HepG2 (cell line): Measurements from ENCODE around the gene UTRN. TPM values are rescaled to one million over a fixed set of nuclear protein-coding genes. Genes with fewer than 3 reads are reported as not detected.

Experiments used
- ATAD3A ChIP-seq: sonication (generic); formaldehyde crosslinking; IDR thresholded peaks from 2 replicates; pipeline ENCODE4 v1.4.0; 2020; ENCODE audit warnings: missing genetic modification reagents
- BRD4 ChIP-seq: sonication (generic); formaldehyde crosslinking; IDR thresholded peaks from 2 replicates; pipeline ENCODE4 v1.4.0; 2020; ENCODE audit warnings: missing genetic modification reagents
- CAMTA2 ChIP-seq: sonication (generic); formaldehyde crosslinking; IDR thresholded peaks from 2 replicates; pipeline ENCODE4 v1.4.0; 2020; ENCODE audit warnings: mild to moderate bottlenecking, missing genetic modification reagents, borderline replicate concordance
- CHD4 ChIP-seq: fragments of 200-600 bp; sonication (generic); IDR thresholded peaks from 2 replicates; pipeline ENCODE4 v1.7.0; 2017; ENCODE audit warnings: mild to moderate bottlenecking, low read length, borderline replicate concordance
- GFI1 ChIP-seq: sonication (generic); formaldehyde crosslinking; IDR thresholded peaks from 2 replicates; pipeline ENCODE4 v1.5.0; 2020; ENCODE audit warnings: missing genetic modification reagents, mild to moderate bottlenecking, borderline replicate concordance
- HOXA5 ChIP-seq: sonication (generic); formaldehyde crosslinking; IDR thresholded peaks from 2 replicates; pipeline ENCODE4 v1.4.0; 2020; ENCODE audit warnings: missing genetic modification reagents
- KDM5A ChIP-seq: fragments of 200-600 bp; sonication (generic); IDR thresholded peaks from 2 replicates; pipeline ENCODE4 v1.7.0; 2018; ENCODE audit warnings: antibody characterized with exemption, mild to moderate bottlenecking, low read length, borderline replicate concordance
- MTF2 ChIP-seq: sonication (generic); formaldehyde crosslinking; IDR thresholded peaks from 2 replicates; pipeline ENCODE4 v1.5.0; 2020; ENCODE audit warnings: missing genetic modification reagents, borderline replicate concordance
- NFYC ChIP-seq: IDR thresholded peaks from 2 replicates; pipeline ENCODE4 v1.6.1; 2016; ENCODE audit warnings: missing genetic modification reagents, missing compliant biosample characterization
- RBAK ChIP-seq: sonication (generic); formaldehyde crosslinking; IDR thresholded peaks from 2 replicates; pipeline ENCODE4 v1.5.1; 2020; ENCODE audit warnings: mild to moderate bottlenecking, missing genetic modification reagents
- SIN3A ChIP-seq: IDR thresholded peaks from 2 replicates; pipeline ENCODE4 v1.6.1; 2011; ENCODE audit warnings: low read depth, mild to moderate bottlenecking, control low read depth, low read length, borderline replicate concordance
- SMARCE1 ChIP-seq: fragments of 450-650 bp; IDR thresholded peaks from 2 replicates; pipeline ENCODE4 v1.6.1; 2017; ENCODE audit warnings: borderline replicate concordance
- TEAD3 ChIP-seq: optimal IDR thresholded peaks from 2 replicates; pipeline ENCODE3; 2016; ENCODE audit warnings: borderline replicate concordance
- ZBTB21 ChIP-seq: sonication (generic); formaldehyde crosslinking; IDR thresholded peaks from 2 replicates; pipeline ENCODE4 v1.4.0; 2020; ENCODE audit warnings: missing genetic modification reagents
- ZFP41 ChIP-seq: sonication (generic); formaldehyde crosslinking; IDR thresholded peaks from 2 replicates; pipeline ENCODE4 v1.4.0; 2020; ENCODE audit warnings: mild to moderate bottlenecking, missing genetic modification reagents, borderline replicate concordance
- ZNF331 ChIP-seq: sonication (generic); formaldehyde crosslinking; IDR thresholded peaks from 2 replicates; pipeline ENCODE4 v1.4.0; 2020; ENCODE audit warnings: missing genetic modification reagents
- ZNF34 ChIP-seq: sonication (generic); formaldehyde crosslinking; IDR thresholded peaks from 2 replicates; pipeline ENCODE4 v1.4.0; 2020; ENCODE audit warnings: mild to moderate bottlenecking, missing genetic modification reagents, borderline replicate concordance
- ZNF383 ChIP-seq: sonication (generic); formaldehyde crosslinking; IDR thresholded peaks from 2 replicates; pipeline ENCODE4 v1.4.0; 2020; ENCODE audit warnings: missing genetic modification reagents, mild to moderate bottlenecking, borderline replicate concordance
- polyA plus RNA-seq, 8 experiments: library from polyadenylated mRNA; depleted of rRNA in 3 of 8; stranded (reverse) in 7 of 8; unstranded in 1 of 8; fragments of >200 nt; fragmentation: Illumina TruSeq in 4 of 8; extraction: Trizol in 4 of 8; gene quantifications; 2 replicates each; pipeline versions ENCODE4 v1.2.1 to v1.2.3, GENCODE V29; 2011 to 2016; ENCODE audit warnings: low read depth in 4 of 8, missing spikeins in 1 of 8, mixed read lengths in 1 of 8; ENCODE audit not compliant: insufficient read depth in 1 of 8
- total RNA-seq, 5 experiments: library from RNA; depleted of rRNA; stranded (reverse); fragments of >200 nt; fragmentation: Illumina TruSeq; extraction: Trizol; gene quantifications; 2 replicates each; pipeline ENCODE4 v1.2.3, GENCODE V29; 2016; ENCODE audit warnings: low read depth in 1 of 5
- TF ChIP-seq, protein P1 (sequence below): sonication (generic); formaldehyde crosslinking; IDR thresholded peaks from 2 replicates; pipeline ENCODE4 v1.5.0; 2020; ENCODE audit warnings: mild to moderate bottlenecking, missing genetic modification reagents
- TF ChIP-seq, protein P2 (sequence below): sonication (generic); formaldehyde crosslinking; IDR thresholded peaks from 2 replicates; pipeline ENCODE4 v1.8.0; 2022; ENCODE audit warnings: mild to moderate bottlenecking, missing genetic modification reagents, borderline replicate concordance
- TF ChIP-seq, protein P3 (sequence below): sonication (generic); formaldehyde crosslinking; IDR thresholded peaks from 2 replicates; pipeline ENCODE4 v1.4.0; 2020; ENCODE audit warnings: mild to moderate bottlenecking, missing genetic modification reagents
- TF ChIP-seq, protein P4 (sequence below): IDR thresholded peaks from 2 replicates; pipeline ENCODE4 v1.6.1; 2012; ENCODE audit warnings: inconsistent platforms
- TF ChIP-seq, protein P5 (sequence below): sonication (generic); formaldehyde crosslinking; IDR thresholded peaks from 2 replicates; pipeline ENCODE4 v1.8.0; 2022; ENCODE audit warnings: mild to moderate bottlenecking, missing genetic modification reagents; ENCODE audit not compliant: insufficient replicate concordance
- TF ChIP-seq, protein P6 (sequence below): sonication (generic); formaldehyde crosslinking; IDR thresholded peaks from 2 replicates; pipeline ENCODE4 v1.5.0; 2020; ENCODE audit warnings: mild to moderate bottlenecking, missing genetic modification reagents

Gene UTRN
- total and polyA plus RNA-seq, 2 of the 13 experiments (the other 11 are each of a cell fraction or from before 2014, with no cell fraction given) = 102 to 116 TPM

DNA sequence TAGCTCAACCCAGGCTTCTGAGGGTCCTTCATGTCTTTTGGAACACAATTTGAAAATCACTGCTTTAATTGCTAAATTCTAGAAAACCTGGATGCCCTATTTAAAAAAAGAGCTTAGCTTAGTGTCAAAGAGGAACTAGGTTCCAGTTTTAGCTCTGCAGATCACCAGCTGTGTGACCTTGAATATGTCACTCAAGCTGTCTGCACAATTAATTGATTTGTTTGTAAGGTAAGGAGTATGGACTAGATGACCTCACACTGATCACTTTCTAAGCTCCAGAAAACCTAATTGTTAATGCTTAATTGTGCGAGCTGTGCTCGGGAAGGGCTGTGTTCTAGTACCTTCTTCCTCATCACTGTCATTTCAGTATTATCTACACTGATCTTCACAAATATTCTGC lies 26.2 kb downstream of the UTRN start (continued):
- TF ChIP-seq CHD4 = no peak
- TF ChIP-seq, protein P1, sequence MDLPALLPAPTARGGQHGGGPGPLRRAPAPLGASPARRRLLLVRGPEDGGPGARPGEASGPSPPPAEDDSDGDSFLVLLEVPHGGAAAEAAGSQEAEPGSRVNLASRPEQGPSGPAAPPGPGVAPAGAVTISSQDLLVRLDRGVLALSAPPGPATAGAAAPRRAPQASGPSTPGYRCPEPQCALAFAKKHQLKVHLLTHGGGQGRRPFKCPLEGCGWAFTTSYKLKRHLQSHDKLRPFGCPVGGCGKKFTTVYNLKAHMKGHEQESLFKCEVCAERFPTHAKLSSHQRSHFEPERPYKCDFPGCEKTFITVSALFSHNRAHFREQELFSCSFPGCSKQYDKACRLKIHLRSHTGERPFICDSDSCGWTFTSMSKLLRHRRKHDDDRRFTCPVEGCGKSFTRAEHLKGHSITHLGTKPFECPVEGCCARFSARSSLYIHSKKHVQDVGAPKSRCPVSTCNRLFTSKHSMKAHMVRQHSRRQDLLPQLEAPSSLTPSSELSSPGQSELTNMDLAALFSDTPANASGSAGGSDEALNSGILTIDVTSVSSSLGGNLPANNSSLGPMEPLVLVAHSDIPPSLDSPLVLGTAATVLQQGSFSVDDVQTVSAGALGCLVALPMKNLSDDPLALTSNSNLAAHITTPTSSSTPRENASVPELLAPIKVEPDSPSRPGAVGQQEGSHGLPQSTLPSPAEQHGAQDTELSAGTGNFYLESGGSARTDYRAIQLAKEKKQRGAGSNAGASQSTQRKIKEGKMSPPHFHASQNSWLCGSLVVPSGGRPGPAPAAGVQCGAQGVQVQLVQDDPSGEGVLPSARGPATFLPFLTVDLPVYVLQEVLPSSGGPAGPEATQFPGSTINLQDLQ = no peak
- no peak for TF ChIP-seq ZNF331
- TF ChIP-seq TEAD3 (CRISPR knock-in tag) = no peak
- TF ChIP-seq RBAK (CRISPR knock-in tag) = no peak
- TF ChIP-seq MTF2 (CRISPR knock-in tag) = no peak
- no peak for TF ChIP-seq ZFP41 (CRISPR knock-in tag)
- no peak for TF ChIP-seq ZBTB21 (CRISPR knock-in tag)
- TF ChIP-seq SIN3A = no peak
- no peak for TF ChIP-seq HOXA5 (CRISPR knock-in tag)
- no peak for TF ChIP-seq GFI1 (CRISPR knock-in tag)
- no peak for TF ChIP-seq NFYC
- TF ChIP-seq ATAD3A (CRISPR knock-in tag) = no peak
- TF ChIP-seq, protein P2, sequence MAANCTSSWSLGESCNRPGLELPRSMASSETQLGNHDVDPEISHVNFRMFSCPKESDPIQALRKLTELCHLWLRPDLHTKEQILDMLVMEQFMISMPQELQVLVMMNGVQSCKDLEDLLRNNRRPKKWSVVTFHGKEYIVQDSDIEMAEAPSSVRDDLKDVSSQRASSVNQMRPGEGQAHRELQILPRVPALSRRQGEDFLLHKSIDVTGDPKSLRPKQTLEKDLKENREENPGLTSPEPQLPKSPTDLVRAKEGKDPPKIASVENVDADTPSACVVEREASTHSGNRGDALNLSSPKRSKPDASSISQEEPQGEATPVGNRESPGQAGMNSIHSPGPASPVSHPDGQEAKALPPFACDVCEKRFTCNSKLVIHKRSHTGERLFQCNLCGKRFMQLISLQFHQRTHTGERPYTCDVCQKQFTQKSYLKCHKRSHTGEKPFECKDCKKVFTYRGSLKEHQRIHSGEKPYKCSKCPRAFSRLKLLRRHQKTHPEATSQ = no peak
- no peak for TF ChIP-seq CAMTA2 (CRISPR knock-in tag)
- TF ChIP-seq BRD4 = no peak
- TF ChIP-seq, protein P3, sequence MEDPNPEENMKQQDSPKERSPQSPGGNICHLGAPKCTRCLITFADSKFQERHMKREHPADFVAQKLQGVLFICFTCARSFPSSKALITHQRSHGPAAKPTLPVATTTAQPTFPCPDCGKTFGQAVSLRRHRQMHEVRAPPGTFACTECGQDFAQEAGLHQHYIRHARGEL (CRISPR knock-in tag) = no peak
- TF ChIP-seq ZNF383 (CRISPR knock-in tag) = no peak
- TF ChIP-seq, protein P4, sequence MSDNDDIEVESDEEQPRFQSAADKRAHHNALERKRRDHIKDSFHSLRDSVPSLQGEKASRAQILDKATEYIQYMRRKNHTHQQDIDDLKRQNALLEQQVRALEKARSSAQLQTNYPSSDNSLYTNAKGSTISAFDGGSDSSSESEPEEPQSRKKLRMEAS = no peak
- TF ChIP-seq, protein P5, sequence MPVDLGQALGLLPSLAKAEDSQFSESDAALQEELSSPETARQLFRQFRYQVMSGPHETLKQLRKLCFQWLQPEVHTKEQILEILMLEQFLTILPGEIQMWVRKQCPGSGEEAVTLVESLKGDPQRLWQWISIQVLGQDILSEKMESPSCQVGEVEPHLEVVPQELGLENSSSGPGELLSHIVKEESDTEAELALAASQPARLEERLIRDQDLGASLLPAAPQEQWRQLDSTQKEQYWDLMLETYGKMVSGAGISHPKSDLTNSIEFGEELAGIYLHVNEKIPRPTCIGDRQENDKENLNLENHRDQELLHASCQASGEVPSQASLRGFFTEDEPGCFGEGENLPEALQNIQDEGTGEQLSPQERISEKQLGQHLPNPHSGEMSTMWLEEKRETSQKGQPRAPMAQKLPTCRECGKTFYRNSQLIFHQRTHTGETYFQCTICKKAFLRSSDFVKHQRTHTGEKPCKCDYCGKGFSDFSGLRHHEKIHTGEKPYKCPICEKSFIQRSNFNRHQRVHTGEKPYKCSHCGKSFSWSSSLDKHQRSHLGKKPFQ (CRISPR knock-in tag) = no peak
- TF ChIP-seq ZNF34 = no peak
- TF ChIP-seq SMARCE1 = no peak
- TF ChIP-seq, protein P6, sequence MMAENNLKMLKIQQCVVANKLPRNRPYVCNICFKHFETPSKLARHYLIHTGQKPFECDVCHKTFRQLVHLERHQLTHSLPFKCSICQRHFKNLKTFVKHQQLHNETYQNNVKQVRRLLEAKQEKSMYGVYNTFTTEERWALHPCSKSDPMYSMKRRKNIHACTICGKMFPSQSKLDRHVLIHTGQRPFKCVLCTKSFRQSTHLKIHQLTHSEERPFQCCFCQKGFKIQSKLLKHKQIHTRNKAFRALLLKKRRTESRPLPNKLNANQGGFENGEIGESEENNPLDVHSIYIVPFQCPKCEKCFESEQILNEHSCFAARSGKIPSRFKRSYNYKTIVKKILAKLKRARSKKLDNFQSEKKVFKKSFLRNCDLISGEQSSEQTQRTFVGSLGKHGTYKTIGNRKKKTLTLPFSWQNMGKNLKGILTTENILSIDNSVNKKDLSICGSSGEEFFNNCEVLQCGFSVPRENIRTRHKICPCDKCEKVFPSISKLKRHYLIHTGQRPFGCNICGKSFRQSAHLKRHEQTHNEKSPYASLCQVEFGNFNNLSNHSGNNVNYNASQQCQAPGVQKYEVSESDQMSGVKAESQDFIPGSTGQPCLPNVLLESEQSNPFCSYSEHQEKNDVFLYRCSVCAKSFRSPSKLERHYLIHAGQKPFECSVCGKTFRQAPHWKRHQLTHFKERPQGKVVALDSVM (CRISPR knock-in tag) = no peak
- TF ChIP-seq KDM5A = no peak
